Lower leg skin (tissue), 4 donors: Measurements from ENCODE around the gene SCRN3. TPM values are rescaled to one million over a fixed set of nuclear protein-coding genes. Genes with fewer than 3 reads are reported as not detected.

Experiments
- DNase-seq, 2 donors: peaks; one replicate each; pipeline ENCODE4 v3.0.0-alpha.2; 2019; ENCODE audit warnings: low spot score in 2 of 2
- H3K4me3 ChIP-seq: fragments of 200-600 bp; sonication (generic); 2 replicates; pipeline ENCODE4 v1.5.1; 2017; ENCODE audit warnings: mild to moderate bottlenecking, low read depth; ENCODE audit not compliant: poor library complexity, severe bottlenecking
- POLR2A ChIP-seq, 2 donors: fragments of 450-650 bp; IDR thresholded peaks; one replicate each; pipeline ENCODE4 v1.6.1; 2016 to 2017; ENCODE audit warnings: antibody characterized with exemption in 2 of 2, mild to moderate bottlenecking in 1 of 2, moderate library complexity in 1 of 2
- WGBS, 2 donors: methylation state at CpG; one replicate each; pipeline ENCODE4 v1.1.5; 2018; 5-methylcytosine and 5-hydroxymethylcytosine counted together
- intact Hi-C: fragments of 100-400 bp; cut with DNase I; formaldehyde crosslinking; loops from one replicate; pipeline ENCODE4 v1.15.0; 2023; ENCODE audit warnings: low total_unique reads
- total RNA-seq, 4 donors: library from RNA; depleted of rRNA; stranded (reverse); fragments of >200 nt; gene quantifications; one replicate each; pipeline ENCODE4 v1.1.0, GENCODE V29; 2016
- TF ChIP-seq, protein P1 (sequence below), 3 donors: fragments of 450-650 bp; IDR thresholded peaks; one replicate each; pipeline ENCODE4 v1.5.1; 2016; ENCODE audit warnings: antibody characterized with exemption in 3 of 3, mild to moderate bottlenecking in 3 of 3, moderate library complexity in 2 of 3

Gene SCRN3
- total RNA-seq, 4 donors from 2014 or later, result 10.1 to 14.3 (median 12.9) TPM

DNA sequence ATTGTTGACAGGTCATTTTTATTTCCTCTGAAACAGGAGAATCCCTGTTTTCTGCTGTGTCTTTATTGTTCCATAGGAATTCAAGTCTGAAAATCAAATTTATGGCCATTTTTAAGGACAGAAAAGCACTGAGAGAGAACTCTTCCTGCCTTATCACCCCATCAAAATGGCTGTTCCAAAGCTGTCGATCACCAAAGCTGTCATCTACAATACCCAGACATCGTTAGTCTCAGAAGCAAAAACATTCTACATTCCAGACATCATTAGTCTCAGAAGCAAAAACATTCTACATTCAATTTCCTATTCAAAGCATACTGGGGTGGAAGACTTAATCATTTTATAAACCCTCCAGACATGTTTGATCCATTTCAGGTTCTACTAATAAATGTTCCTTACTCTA is 44.4 kb downstream of the SCRN3 start:
- no peak overlapping the region for H3K4me3 ChIP-seq
- TF ChIP-seq, protein P1, sequence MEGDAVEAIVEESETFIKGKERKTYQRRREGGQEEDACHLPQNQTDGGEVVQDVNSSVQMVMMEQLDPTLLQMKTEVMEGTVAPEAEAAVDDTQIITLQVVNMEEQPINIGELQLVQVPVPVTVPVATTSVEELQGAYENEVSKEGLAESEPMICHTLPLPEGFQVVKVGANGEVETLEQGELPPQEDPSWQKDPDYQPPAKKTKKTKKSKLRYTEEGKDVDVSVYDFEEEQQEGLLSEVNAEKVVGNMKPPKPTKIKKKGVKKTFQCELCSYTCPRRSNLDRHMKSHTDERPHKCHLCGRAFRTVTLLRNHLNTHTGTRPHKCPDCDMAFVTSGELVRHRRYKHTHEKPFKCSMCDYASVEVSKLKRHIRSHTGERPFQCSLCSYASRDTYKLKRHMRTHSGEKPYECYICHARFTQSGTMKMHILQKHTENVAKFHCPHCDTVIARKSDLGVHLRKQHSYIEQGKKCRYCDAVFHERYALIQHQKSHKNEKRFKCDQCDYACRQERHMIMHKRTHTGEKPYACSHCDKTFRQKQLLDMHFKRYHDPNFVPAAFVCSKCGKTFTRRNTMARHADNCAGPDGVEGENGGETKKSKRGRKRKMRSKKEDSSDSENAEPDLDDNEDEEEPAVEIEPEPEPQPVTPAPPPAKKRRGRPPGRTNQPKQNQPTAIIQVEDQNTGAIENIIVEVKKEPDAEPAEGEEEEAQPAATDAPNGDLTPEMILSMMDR (IDR thresholded peaks at IDR 0.05), result no peak
- TF ChIP-seq POLR2A (IDR thresholded peaks at IDR 0.05), result no peak
- intact Hi-C loops, result no loop called here
- 73 to 80% methylated on average over 2 of the region's 2 CpGs for WGBS, 2 donors
- no peak for DNase-seq

DNA sequence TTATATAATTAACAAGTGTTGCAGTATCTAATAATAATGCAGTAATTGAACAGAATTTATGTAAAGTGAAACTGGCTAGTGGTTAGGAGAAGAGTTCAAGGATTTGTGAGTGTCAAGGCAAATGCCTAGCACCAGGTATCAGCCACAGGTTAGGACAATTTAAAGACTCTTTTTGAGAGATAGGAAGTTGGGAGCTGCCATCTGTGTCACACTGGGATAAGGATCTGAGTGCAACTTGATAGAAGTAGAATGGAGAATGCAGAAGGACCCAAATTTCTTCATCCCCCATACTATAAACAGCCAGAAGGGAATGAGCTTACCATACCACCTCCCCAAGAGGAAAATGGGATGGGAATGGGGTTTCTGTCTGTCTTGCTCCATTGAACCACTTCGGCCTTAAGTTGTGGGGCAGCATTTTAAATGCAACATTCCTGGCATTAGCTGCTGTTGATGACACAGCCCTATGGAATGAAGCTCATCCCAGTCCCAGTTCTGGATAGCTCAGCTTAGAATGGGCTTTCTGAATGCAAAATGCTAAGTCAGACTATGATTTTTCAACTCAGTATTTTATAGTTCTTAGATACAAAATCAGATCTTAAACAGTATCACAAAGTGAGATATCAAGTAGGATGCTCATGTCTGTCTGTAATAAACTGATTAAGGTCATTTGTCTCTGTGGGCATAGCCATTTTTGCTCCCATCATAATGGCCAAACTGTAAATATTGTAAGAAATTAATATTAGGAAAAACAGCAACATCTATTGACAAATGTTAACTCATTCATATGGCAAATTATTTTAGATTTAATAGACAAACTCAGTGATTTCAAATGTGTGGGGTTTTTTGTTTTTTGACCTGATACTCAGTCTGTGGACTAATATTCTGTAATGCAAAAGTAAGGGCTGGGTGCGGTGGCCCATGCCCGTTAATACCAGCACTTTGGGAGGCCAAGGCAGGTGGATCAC is 47.3 kb downstream of the SCRN3 start:
- 71 to 73% methylated on average over 3 of the region's 3 CpGs for WGBS, 2 donors
- TF ChIP-seq, protein P1 (IDR thresholded peaks at IDR 0.05), result no peak
- TF ChIP-seq POLR2A (IDR thresholded peaks at IDR 0.05), result no peak
- intact Hi-C loops, result no loop called here
- DNase-seq, result no peak
- no peak overlapping the region for H3K4me3 ChIP-seq

DNA sequence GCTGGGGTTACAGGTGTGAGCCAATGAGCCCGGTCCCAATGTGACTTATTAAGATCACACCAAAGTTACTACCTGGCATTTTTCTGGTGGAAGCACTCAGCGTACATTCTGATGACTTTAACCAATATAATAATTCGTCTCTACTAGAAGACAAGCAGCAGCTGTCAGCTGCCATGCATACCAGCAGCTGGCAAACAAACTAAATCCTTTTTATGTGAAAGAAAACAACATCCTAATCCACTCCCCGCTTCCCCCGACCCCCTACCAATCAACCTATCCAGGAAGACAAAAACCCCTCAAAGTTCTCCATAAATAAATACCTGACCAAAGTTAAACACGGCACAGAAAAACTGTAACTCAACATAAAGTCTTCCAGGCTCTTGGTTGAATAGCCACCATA is 49.2 kb downstream of the SCRN3 start:
- DNase-seq, result no peak
- 79 to 87% methylated on average over 6 of the region's 6 CpGs for WGBS, 2 donors
- no peak overlapping the region for H3K4me3 ChIP-seq
- intact Hi-C loops, result no loop called here
- no peak for TF ChIP-seq POLR2A (IDR thresholded peaks at IDR 0.05)
- TF ChIP-seq, protein P1 (IDR thresholded peaks at IDR 0.05), result no peak

DNA sequence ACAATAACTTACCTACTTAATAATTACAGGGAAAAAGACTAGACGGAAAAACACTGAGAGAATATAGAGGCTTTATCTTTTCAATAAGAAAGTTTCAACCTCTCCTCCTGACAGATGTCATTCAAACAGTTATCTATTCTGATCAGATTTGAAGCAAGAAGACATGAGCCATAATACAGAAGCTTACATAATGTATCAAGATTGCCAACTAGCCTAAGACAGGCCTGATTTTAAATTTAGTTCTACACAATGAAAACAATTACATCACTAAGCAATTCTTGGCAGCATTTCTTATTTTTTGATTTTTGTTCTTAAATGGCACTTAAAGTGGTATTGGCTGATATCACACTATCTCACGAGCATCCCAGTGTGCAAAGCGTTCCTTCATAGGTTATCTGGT is 49.7 kb downstream of the SCRN3 start:
- DNase-seq, result no peak
- intact Hi-C loops, result no loop called here
- H3K4me3 ChIP-seq, result no peak overlapping the region
- 78 to 83% methylated on average over 3 of the region's 3 CpGs for WGBS, 2 donors
- TF ChIP-seq, protein P1 (IDR thresholded peaks at IDR 0.05), result no peak
- no peak for TF ChIP-seq POLR2A (IDR thresholded peaks at IDR 0.05)

DNA sequence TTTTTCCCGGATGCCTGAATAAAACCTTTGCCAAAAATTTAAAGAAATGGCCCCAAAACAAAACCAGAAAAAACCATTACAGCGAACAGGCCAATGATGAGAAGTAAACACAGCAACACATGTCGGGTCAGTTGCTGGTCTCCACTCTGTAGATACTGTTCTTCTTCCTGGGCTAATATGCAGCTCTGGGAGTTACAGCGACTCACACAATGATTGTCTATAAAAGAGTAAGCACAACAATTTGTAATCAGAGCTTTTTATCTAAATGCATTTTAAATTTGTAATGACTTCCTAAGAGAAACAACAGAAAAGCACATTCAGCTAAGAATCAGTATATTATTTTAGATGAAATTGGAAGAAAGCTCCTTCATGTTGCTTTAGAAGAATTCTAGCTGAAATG is 51.0 kb downstream of the SCRN3 start:
- WGBS, 2 donors, result 89 to 97% methylated on average over 4 of the region's 4 CpGs
- no peak for DNase-seq
- TF ChIP-seq, protein P1 (IDR thresholded peaks at IDR 0.05), result no peak
- no peak for TF ChIP-seq POLR2A (IDR thresholded peaks at IDR 0.05)
- intact Hi-C loops, result no loop called here
- H3K4me3 ChIP-seq, result no peak overlapping the region
